Mucosa of stomach (tissue), 1 donor: Measurements from ENCODE around the gene DDC.

Experiments used
- H3K27me3 ChIP-seq: one replicate; pipeline ENCODE4 v1.7.0; 2013; ENCODE audit warnings: mild to moderate bottlenecking, low read length; ENCODE audit not compliant: control insufficient read depth, insufficient read depth
- H3K36me3 ChIP-seq: one replicate; pipeline ENCODE4 v1.7.0; 2013; ENCODE audit warnings: low read length; ENCODE audit not compliant: control insufficient read depth, insufficient read depth
- H3K4me1 ChIP-seq: one replicate; pipeline ENCODE4 v1.7.0; 2013; ENCODE audit warnings: mild to moderate bottlenecking, low read length; ENCODE audit not compliant: control insufficient read depth, insufficient read depth
- H3K4me3 ChIP-seq: one replicate; pipeline ENCODE4 v1.7.0; 2013; ENCODE audit warnings: low read length
- H3K9ac ChIP-seq: one replicate; pipeline ENCODE4 v1.7.0; 2013; ENCODE audit warnings: mild to moderate bottlenecking, low read length, moderate library complexity
- H3K9me3 ChIP-seq: one replicate; pipeline ENCODE4 v1.7.0; 2013; ENCODE audit warnings: mild to moderate bottlenecking, low read length, moderate library complexity; ENCODE audit not compliant: control insufficient read depth
- donor health status: Pancreatic carcinoma.

DDC gene

GRCh38 chr7:50596484-50596883, 31.3 kb upstream of the DDC start:
- no peaks in the 10 kb centered on the region for H3K9me3 ChIP-seq
- H3K9ac ChIP-seq = no peak overlapping the region
- no peaks in the 10 kb centered on the region for H3K27me3 ChIP-seq
- H3K4me3 ChIP-seq = no peak overlapping the region
- no peaks in the 10 kb centered on the region for H3K36me3 ChIP-seq
- H3K4me1 ChIP-seq = peaks cover 17% of the 10 kb centered on the region

DNA sequence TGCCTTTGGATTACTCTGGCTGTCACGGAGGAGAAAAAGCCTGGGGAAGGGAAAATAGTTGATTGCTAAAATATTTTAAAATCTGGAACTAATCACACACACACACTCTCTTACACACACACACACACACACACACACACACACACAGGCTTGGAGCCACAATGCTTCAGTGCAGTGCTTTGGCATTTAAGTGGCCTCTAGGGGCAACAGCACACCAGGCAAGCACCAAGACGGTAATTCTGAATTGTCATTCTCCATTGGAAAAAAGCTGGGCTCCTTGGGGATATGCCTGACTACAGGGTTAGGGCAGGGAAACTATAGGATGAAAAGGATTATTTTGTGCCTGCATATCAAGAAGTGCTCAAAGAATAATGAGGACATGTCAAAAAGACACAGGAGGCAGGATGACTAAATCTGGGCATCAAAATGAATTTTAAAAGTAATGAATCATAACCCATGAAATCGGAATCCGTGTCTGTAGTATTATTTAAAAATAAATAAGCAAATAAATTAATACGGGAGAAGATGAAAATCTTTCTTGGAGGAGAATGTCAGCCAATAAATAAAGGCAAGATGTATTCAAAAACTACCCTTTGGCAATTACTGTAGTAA, 30.4 kb upstream of the DDC start:
- no peaks in the 10 kb centered on the region for H3K9me3 ChIP-seq
- H3K9ac ChIP-seq = no peak overlapping the region
- H3K4me3 ChIP-seq = no peak overlapping the region
- H3K4me1 ChIP-seq = peaks cover 17% of the 10 kb centered on the region
- H3K27me3 ChIP-seq = no peaks in the 10 kb centered on the region
- no peaks in the 10 kb centered on the region for H3K36me3 ChIP-seq

GRCh38 chr7:50594734-50595485, 29.7 kb upstream of the DDC start:
- Histone ChIP-seq H3K36me3 (no peaks in the 10 kb centered on the region), H3K9ac (no peak overlapping the region), H3K9me3 (no peaks in the 10 kb centered on the region), H3K4me3 (no peak overlapping the region), H3K27me3 (no peaks in the 10 kb centered on the region), H3K4me1 (peaks cover 16% of the 10 kb centered on the region)

GRCh38 chr7:50594136-50594535, 28.9 kb upstream of the DDC start:
- H3K27me3 ChIP-seq = no peaks in the 10 kb centered on the region
- H3K9me3 ChIP-seq = no peaks in the 10 kb centered on the region
- peaks cover 8% of the 10 kb centered on the region for H3K4me1 ChIP-seq
- no peak overlapping the region for H3K4me3 ChIP-seq
- H3K36me3 ChIP-seq = no peaks in the 10 kb centered on the region
- H3K9ac ChIP-seq = no peak overlapping the region

GRCh38 chr7:50592940-50593339, 27.7 kb upstream of the DDC start:
- H3K4me1 ChIP-seq = no peaks in the 10 kb centered on the region
- H3K4me3 ChIP-seq = no peak overlapping the region
- no peaks in the 10 kb centered on the region for H3K9me3 ChIP-seq
- H3K36me3 ChIP-seq = no peaks in the 10 kb centered on the region
- H3K9ac ChIP-seq = no peak overlapping the region
- no peaks in the 10 kb centered on the region for H3K27me3 ChIP-seq

DNA sequence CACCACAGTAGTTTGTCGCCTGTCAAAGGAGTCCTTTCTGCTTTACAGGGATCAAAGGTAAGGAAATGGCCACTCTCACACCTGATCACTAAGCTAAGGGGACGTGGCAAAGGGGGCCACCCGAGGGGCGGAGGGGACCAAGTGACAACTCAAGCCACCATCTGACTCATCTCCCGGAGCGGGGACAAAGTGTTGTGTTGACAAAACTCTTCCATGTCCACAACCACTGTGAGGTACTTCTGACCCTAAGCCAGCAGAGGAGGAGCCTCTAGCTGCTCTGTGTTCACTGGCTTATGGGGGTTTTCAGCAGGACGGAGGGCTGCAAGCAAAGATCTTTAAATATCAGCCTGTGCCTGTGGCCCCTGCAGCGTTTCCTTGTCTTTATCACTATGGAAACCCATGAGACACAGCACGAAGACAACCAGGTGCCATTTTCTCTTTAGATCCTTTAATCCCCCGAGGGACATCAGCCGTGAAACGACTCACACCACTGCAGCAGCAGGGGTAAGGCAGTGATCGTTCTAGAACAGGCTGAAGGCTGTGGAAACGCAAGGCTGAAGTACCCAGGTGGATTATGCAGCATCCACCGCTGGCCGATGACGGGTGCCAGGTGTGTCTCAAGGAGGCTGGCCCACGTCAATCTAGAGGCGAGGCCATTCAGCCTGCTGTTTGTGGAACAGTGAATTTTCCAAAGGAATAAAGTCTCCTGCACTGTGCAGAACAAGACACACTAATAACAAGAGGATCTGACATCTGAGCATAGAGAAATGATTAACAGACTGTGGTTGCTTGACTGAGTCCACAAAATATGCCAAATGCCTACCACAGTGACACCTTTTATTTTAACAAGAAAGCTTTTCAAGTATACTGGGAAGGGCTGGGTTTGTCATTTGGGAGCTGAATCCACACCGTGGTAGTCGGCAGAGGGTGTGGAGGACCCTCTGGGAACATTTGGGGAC, 26.6 kb upstream of the DDC start:
- Histone ChIP-seq H3K36me3 (no peaks in the 10 kb centered on the region), H3K4me3 (no peak overlapping the region), H3K9ac (no peak overlapping the region), H3K27me3 (no peaks in the 10 kb centered on the region), H3K4me1 (no peaks in the 10 kb centered on the region), H3K9me3 (no peaks in the 10 kb centered on the region)

- Histone ChIP-seq H3K36me3 (no peaks in the 10 kb centered on the region), H3K9ac (no peak overlapping the region), H3K4me1 (no peaks in the 10 kb centered on the region), H3K9me3 (no peaks in the 10 kb centered on the region), H3K27me3 (no peaks in the 10 kb centered on the region), H3K4me3 (no peak overlapping the region)
Measured at GRCh38 chr7:50591098-50591479, 25.9 kb upstream of the DDC start.

DNA sequence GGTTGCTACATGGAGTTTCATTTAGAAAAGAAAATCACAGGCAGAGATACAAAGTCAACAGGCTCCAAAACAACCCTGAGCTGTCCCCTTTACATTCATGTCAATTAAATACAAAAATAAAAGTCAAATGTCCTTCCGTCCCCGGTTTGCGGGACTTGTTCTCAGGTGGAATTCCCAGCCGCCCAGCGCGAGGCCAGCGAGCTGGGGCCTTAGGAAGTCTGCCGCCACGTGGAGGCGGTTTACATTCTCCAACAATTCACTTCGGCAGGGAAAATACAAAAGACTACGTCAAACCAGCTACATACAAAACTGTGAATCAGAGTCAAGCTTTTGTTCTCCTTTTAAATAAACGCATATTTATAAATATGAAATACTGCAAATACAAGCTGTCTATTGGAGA, 25.3 kb upstream of the DDC start:
- Histone ChIP-seq H3K4me1 (no peaks in the 10 kb centered on the region), H3K36me3 (no peaks in the 10 kb centered on the region), H3K4me3 (no peak overlapping the region), H3K9ac (no peak overlapping the region), H3K9me3 (no peaks in the 10 kb centered on the region), H3K27me3 (no peaks in the 10 kb centered on the region)

- no peaks in the 10 kb centered on the region for H3K4me1 ChIP-seq
- H3K4me3 ChIP-seq = no peak overlapping the region
- no peak overlapping the region for H3K9ac ChIP-seq
- H3K9me3 ChIP-seq = no peaks in the 10 kb centered on the region
- no peaks in the 10 kb centered on the region for H3K27me3 ChIP-seq
- no peaks in the 10 kb centered on the region for H3K36me3 ChIP-seq
Measured at GRCh38 chr7:50589364-50589763, 24.2 kb upstream of the DDC start.

DNA sequence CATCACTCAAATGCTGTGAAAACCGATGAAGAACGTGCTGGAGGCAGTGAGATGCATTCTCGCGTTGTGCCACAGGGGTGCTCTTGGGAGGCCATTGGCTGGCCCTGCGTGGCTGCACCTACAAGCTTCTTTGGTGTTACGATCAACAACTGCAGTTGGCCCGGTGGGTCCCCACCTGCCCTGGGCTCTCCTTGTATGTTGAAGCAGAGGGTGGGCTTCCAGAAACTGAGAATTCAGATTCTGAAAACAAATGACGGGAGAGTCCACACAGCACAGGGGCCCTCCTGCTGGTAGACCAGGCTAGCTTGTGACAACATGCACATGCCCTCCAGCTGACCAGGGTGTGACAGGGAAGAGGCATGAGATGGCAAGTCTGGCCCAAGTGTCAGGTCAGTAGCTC, 23.7 kb upstream of the DDC start:
- H3K9me3 ChIP-seq = no peaks in the 10 kb centered on the region
- H3K4me1 ChIP-seq = no peaks in the 10 kb centered on the region
- no peak overlapping the region for H3K4me3 ChIP-seq
- H3K9ac ChIP-seq = no peak overlapping the region
- no peaks in the 10 kb centered on the region for H3K27me3 ChIP-seq
- H3K36me3 ChIP-seq = no peaks in the 10 kb centered on the region

DNA sequence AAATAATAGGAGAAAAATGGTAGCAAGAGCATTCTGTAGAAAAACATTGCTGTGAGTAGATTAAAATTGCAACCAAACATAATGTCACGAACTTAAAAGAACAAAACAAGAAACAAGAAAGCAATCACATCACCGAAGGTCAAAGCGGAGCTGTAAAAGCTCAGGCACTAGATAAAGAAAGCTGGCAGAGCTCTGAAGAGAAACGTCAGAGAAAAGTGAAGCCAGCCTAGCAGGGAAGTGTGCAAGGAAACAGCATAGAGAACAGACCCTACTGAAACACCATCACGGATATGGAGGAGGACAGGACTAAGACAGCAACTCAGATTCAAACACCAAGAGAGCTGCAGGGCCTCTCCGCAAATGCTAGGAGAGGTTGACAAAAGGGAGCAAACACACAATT, 22.5 kb upstream of the DDC start:
- no peaks in the 10 kb centered on the region for H3K27me3 ChIP-seq
- H3K36me3 ChIP-seq = no peaks in the 10 kb centered on the region
- H3K9ac ChIP-seq = no peak overlapping the region
- no peak overlapping the region for H3K4me3 ChIP-seq
- no peaks in the 10 kb centered on the region for H3K4me1 ChIP-seq
- H3K9me3 ChIP-seq = no peaks in the 10 kb centered on the region

DNA sequence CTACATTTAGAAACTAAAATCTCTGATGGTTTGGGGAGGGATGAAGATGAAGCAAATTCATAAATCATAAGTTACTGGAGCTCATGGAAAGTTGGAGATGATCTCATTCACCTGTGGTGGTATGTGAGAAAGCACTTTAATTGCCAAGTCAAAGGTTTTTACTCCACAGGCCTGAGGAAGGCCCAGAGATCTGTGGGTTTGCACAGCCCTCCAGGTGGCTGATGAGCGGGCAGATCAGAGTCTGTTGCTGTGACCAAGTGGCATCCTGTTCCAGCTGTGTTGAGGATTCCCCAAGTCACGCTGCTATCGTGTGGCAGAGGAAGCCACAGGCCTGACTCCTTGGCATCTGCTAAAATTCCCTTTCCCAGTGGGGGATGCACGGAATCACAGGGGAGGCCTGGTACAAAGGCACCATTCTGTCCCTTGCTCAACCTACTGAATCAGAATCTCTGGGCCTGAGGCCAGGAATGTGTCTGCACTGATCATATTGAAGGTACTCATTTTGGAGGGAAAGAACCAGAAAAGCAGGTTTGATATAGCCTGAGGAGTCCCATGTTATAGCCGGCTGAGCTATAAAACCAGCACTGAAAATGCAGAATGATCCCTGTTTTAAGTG, 19.7 kb upstream of the DDC start:
- H3K36me3 ChIP-seq = no peaks in the 10 kb centered on the region
- H3K9ac ChIP-seq = no peak overlapping the region
- H3K4me1 ChIP-seq = no peaks in the 10 kb centered on the region
- no peak overlapping the region for H3K4me3 ChIP-seq
- H3K27me3 ChIP-seq = no peaks in the 10 kb centered on the region
- no peaks in the 10 kb centered on the region for H3K9me3 ChIP-seq
